Cardiac septum (tissue), 1 donor: ENCODE results near the gene SLC16A14. TPM values are rescaled to one million over a fixed set of nuclear protein-coding genes. Genes with fewer than 3 reads are reported as not detected.
"Not testable (repeated sequence)": the region's sequence is repeated elsewhere in the genome, so short reads cannot be mapped to it uniquely, and the experiment has no call there.

Experiments used
- DNase-seq: peaks from one replicate; pipeline ENCODE4 v3.0.0-alpha.2; 2020; ENCODE audit warnings: low spot score
- intact Hi-C: fragments of 100-400 bp; cut with DNase I; formaldehyde crosslinking; loops from one replicate; pipeline ENCODE4 v1.14.0; 2022
- long read RNA-seq: library from polyadenylated mRNA; unstranded; transcript quantifications from one replicate; pipeline ENCODE4 v2.0.0, GENCODE V29; 2021
- total RNA-seq: library from RNA; stranded (reverse); fragmentation: NEBNext Ultra II Directional; extraction: Animal tissue kit (Norgen Biotek cat#: 25700); gene quantifications from one replicate; pipeline ENCODE4 v1.2.1, GENCODE V29; 2021
- donor health status: DM: no; HTN: no; CAD: no.

The SLC16A14 gene
- 2.0 TPM for total RNA-seq
- long read RNA-seq, partial matches to known transcripts: 0 of 1 reads
- long read RNA-seq, other reads (novel, unspliced or antisense): 1 of 1 reads

GRCh38 chr2:230068651-230069055 lies at the start of gene SLC16A14:
SLC16A14 (minus strand) TSS chr2:230068924; CDS start chr2:230059352, 9,572 bp downstream.
- DNase-seq: no peak
- intact Hi-C loops: loop anchor here (2.0 to 5.0 kb wide), 2 partner anchors 92 to 544 kb away; no protein-coding TSS in a partner anchor

GRCh38 chr2:230106771-230107170 lies 38.0 kb upstream of the SLC16A14 start:
- intact Hi-C loops: no loop called here
- no peak for DNase-seq

- intact Hi-C loops, DNase-seq: not testable (repeated sequence)
Measured at GRCh38 chr2:230101967-230102366, 33.2 kb upstream of the SLC16A14 start.

GRCh38 chr2:230097841-230098240 lies 29.1 kb upstream of the SLC16A14 start:
- DNase-seq: no peak
- intact Hi-C loops: no loop called here

GRCh38 chr2:230097424-230097823 lies 28.7 kb upstream of the SLC16A14 start:
- intact Hi-C loops: no loop called here
- DNase-seq: no peak

GRCh38 chr2:230090967-230091366 lies 22.2 kb upstream of the SLC16A14 start:
- intact Hi-C loops: no loop called here
- DNase-seq: no peak

- no peak for DNase-seq
- intact Hi-C loops: no loop called here
Measured at GRCh38 chr2:230085201-230085600, 16.5 kb upstream of the SLC16A14 start.

GRCh38 chr2:230077851-230078547 lies 9.3 kb upstream of the SLC16A14 start:
- intact Hi-C loops: no loop called here
- DNase-seq: no peak

- intact Hi-C loops: no loop called here
- DNase-seq: no peak
Measured at GRCh38 chr2:230076819-230077218, 8.1 kb upstream of the SLC16A14 start.

- intact Hi-C loops: no loop called here
- no peak for DNase-seq
Measured at GRCh38 chr2:230075988-230076631, 7.4 kb upstream of the SLC16A14 start.

- DNase-seq: no peak
- intact Hi-C loops: no loop called here
Measured at GRCh38 chr2:230071421-230071820, 2.7 kb upstream of the SLC16A14 start.

- intact Hi-C loops: loop anchor here (2.0 to 5.0 kb wide), 2 partner anchors 91 to 543 kb away; no protein-coding TSS in a partner anchor
- no peak for DNase-seq
Measured at GRCh38 chr2:230069402-230069801, 678 bp upstream of the SLC16A14 start.

GRCh38 chr2:230068016-230068650 lies 591 bp downstream of the SLC16A14 start:
- intact Hi-C loops: loop anchor here (2.0 to 5.0 kb wide), 2 partner anchors 93 to 544 kb away; no protein-coding TSS in a partner anchor
- DNase-seq: no peak

- no peak for DNase-seq
- intact Hi-C loops: no loop called here
Measured at GRCh38 chr2:230060672-230061293, 7.9 kb downstream of the SLC16A14 start.

GRCh38 chr2:230053753-230054478 lies 14.8 kb downstream of the SLC16A14 start:
- DNase-seq: no peak
- intact Hi-C loops: no loop called here

- no peak for DNase-seq
- intact Hi-C loops: no loop called here
Measured at GRCh38 chr2:230052299-230052698, 16.4 kb downstream of the SLC16A14 start.

- no peak for DNase-seq
- intact Hi-C loops: no loop called here
Measured at GRCh38 chr2:230050136-230050535, 18.6 kb downstream of the SLC16A14 start.

GRCh38 chr2:230048010-230048671 lies 20.6 kb downstream of the SLC16A14 start:
- intact Hi-C loops: no loop called here

GRCh38 chr2:230046491-230046890 lies 22.2 kb downstream of the SLC16A14 start:
- no peak for DNase-seq
- intact Hi-C loops: no loop called here

More at GRCh38 chr2:230048010-230048671, 20.6 kb downstream of the SLC16A14 start:
- no peak for DNase-seq
